HuH-7 (cell line): ENCODE measurements around the gene AGER.
A peak's percentile ranks its signal among the peaks of the same experiment; 100 is the strongest.
"Not testable (repeated sequence)": the region's sequence is repeated elsewhere in the genome, so short reads cannot be mapped to it uniquely, and the experiment has no call there.

ENCODE experiments used
- DNase-seq: peaks from one replicate; pipeline ENCODE4 v3.0.0; 2011; ENCODE audit warnings: low spot score

AGER gene

DNA sequence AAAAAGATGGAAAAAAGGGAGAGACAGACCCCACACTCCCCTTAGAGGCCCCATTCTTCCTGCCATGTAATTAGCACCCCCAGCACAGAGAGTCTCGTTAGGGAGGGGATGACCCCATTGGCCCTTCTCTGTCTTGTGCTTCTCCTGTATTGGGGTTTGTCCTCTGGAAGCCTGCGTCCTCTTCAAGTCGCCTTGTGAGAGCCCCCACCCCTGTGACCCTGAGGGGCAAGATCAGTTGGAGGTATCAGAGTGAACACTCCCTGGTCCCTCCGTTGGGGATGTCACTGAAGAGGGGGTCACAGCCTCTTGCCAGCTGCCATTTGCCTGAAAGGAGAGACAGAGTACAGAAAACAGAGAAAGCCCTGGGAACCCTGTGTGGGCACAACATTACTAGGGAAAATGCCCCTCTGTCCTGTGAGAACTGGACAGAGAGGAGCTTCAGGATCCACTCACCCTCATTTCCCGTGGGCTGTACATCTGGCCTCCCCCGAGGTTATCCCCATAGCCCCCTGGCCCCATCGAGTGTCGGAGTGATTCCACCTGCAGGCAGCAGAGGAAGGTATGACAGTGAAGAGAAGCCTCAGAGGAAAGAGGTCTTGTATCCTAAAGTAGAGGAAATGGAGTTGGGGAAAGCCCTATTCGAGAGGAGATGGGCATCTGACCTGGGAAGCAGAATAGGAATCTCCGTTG lies 2.2 kb upstream of the AGER start:
- DNase-seq = not testable (repeated sequence)

DNA sequence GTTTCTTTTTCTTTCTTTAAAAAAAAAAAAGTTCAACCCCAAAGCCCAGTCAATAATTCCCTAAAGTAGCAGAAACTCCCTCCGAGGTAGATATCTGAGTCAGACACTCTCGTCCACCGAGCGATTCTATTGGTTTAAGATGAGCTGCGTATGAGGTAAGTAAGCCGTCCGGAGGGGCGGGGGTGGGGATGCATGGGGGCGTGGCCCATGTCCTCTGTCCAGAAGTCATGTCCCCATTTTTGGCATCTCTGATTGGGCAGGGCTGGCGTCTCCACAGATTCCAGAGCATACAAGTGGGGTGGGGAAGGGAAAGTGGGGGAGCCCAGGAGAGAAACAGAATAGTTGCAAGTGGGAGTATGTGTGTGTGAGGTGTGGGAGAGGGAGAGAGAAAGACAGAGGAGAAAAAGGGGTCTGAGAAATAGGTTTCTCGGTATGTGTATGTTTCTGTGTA lies 1.7 kb upstream of the AGER start:
- DNase-seq = not testable (repeated sequence)

DNA sequence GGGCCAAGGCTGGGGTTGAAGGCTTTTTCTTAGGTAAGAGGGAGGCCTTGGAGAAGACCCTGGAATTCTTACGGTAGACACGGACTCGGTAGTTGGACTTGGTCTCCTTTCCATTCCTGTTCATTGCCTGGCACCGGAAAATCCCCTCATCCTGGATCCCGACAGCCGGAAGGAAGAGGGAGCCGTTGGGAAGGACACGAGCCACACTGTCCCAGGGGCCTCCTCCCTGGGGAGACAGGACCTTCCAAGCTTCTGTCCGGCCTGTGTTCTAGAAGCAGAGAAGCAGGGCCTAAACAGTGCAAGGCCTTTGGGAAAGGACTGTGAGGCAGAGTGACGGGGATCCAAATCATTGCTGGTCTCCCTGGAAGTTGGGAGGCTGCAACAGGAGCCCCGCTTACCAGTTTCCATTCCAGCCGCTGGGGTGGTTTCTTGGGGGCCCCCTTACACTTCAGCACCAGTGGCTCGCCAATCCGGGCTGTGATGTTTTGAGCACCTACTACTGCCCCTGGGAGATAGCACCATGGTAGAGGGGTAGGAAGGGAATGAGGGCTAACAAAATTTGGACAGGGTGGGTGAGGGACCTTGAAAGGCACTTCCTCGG lies 470 bp downstream of the AGER start:
- no peak for DNase-seq

DNA sequence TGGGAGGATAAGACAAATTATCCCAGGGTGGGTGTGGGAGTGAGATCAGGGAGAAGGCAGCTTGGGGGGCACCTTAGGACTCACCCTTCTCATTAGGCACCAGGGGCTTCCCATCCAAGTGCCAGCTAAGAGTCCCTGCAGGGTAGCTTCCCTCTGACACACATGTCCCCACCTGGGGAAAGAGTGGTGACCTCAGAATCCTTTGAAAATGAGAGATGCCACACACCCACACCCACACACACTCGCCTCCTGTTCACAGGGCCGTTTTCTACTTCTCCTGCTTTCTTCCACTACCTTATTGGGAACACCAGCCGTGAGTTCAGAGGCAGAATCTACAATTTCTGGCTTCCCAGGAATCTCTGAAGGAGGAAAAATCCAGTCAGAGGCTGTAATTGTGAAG lies 1.0 kb downstream of the AGER start:
- DNase-seq = no peak

DNA sequence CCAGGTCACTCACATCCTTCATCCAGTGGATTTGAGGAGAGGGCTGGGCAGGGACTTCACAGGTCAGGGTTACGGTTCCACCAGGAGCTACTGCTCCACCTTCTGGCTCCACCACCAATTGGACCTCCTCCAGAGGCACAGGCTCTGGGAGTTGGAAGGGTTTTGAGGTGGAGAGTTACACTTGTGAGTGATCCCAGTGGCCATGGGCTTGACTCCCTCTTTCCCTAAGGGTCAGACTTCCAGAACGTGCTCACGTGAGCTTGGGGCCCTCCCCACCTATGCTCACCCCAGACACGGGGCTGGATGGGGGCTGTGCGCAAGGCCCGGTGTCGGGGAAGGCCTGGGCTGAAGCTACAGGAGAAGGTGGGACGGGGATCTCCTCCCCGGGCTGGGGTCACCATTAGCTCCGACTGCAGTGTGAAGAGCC lies 1.5 kb downstream of the AGER start:
- no peak for DNase-seq

DNA sequence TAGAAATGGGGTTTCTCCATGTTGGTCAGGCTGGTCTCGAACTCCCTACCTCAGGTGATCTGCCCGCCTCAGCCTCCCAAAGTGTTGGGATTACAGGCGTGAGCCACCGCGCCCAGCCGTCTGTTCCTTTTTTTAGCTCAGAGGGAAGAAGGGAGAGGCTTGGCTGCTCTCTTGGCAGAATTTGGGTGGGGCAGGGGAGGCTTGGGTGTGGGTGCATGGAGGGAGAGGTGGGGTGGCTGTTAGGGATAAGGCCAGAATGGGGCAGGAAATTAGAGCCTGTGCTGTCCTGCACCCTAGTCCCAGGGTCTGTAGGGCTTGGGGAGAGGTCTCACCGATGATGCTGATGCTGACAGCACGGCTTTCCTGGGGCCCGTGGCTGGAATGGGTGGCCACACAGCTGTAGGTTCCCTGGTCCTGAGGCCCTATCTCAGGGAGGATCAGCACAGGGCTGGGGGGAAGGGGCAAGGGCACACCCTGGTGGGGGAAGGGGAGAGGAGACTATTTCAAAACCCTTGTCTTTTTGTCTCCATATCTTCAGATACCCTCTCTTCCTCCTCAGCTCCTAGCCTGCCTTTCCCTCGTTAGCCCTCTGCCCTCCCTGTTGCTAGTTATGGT lies 2.0 kb downstream of the AGER start:
- no peak for DNase-seq

DNA sequence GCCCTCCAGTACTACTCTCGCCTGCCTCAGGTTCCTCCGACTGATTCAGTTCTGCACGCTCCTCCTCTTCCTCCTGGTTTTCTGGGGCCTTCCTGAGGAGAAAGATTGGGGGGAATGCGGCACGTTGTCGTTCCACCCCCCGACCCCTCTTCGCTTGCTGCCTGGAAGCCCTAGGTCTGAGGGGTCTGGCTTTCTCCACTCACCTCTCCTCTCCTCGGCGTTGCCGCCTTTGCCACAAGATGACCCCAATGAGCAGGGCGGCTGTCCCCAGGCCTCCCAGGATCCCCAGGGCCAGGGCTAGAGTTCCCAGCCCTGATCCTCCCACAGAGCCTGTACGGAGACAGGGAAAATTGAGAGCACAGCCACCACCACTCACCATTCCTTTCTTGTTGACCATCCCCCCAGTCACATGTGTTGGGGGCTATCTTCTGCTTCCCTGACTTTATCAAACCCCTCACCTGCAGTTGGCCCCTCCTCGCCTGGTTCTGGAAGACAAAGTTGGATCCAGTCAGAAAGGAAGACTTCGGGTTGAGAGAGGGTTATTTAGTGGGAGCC lies 2.8 kb downstream of the AGER start:
- DNase-seq = no peak

DNA sequence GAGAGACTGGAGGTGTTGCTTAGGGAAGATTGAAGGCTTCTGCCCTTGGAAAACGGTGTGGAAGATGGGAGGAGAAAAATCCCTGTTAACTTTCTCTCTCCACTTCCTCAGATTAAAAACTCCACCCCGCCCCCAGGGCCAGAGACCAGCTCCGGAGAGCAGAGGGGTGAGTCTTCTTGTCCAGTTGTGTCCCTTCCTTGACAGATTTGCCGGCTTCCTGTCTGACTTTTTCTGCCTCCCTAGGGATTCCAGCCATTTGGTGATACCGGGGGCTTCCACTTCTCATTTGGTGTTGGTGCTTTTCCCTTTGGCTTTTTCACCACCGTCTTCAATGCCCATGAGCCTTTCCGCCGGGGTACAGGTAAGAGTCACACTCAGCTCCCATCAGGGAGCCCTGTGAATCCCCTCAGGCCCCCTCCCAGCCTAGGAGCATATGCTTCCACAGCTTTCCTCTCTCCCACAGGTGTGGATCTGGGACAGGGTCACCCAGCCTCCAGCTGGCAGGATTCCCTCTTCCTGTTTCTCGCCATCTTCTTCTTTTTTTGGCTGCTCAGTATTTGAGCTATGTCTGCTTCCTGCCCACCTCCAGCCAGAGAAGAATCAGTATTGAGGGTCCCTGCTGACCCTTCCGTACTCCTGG lies 4.2 kb downstream of the AGER start:
- no peak for DNase-seq

DNA sequence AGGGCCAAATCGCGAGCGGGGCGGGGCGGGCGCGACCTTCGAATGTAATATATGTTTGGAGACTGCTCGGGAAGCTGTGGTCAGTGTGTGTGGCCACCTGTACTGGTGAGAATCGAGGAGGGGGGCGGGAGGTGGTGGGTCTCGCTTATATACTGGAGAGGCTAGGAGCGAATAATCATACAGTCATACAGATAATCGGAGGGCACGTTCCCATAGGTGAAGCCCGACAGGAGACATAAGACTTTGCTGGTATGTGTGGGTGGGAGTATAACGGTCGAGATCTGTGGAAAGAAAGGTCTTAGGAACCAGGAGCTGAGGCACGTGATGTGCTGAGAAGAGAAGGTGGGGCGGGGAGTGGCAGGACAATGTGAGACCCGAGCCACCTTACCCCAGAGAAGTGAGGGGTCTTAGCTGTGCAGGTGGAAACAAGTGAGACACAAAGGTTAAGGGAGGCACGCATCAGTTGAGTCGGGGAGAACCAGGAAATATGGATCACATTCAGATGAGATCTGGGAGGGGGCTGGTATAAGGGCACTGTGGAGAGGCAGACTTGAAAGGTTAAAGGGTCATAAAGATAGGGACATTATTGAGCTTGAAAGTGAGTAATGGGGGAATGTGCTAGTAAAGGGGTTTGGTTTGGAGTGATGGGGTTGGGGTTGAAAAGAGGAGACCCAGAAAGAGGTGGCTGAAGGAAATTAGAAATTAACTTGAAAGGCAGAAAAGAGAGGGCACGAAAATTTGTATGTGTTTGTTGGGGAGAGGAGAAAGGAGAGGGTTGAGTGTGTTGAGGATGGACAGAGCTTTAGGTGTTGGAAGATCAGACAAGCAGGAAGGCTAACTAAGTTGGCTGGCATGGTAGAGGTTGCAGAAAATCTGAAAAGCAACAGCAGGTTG lies 5.3 kb downstream of the AGER start:
- DNase-seq = no peak

DNA sequence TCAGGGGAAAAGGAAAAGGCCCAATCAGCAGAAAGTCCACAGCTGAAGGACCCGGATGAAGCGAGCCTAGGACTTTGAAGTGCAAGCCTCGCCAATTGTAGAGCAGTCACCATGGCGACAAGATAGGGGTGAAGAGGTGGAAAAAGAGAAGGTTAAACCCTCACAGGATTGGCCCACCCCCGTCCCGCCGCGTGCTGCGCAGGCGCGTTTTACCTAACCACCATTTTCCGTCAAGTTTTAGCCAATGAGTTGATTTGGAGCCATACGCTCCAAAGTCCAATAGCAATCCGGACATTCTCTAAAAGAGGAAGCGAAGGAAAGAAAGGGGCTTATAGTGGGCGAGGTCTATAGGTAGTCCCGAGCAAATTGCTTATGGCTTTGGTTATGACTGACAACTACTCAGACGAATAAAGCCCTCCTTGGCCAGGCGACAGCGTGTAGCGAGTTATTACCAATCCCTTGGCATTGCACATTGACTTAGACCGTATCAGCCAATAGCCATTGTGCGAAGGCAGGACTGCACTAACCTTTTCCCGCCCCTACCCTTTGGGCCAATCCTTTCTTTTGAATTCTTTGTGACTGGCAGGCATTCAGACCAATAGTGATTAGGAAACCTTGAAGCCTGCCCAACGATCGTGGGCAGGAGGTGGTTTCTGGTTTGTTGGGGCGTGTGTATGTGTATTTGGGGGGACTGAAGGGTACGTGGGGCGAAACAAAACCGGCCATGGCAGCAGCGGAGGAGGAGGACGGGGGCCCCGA lies 6.1 kb downstream of the AGER start, which contains the start of gene RNF5:
Gene RNF5 (plus strand): TSS at position 618 of the 759 bp plus-strand sequence. CDS start 107 bp downstream, at position 725.
- DNase-seq = peak; percentile 95

DNA sequence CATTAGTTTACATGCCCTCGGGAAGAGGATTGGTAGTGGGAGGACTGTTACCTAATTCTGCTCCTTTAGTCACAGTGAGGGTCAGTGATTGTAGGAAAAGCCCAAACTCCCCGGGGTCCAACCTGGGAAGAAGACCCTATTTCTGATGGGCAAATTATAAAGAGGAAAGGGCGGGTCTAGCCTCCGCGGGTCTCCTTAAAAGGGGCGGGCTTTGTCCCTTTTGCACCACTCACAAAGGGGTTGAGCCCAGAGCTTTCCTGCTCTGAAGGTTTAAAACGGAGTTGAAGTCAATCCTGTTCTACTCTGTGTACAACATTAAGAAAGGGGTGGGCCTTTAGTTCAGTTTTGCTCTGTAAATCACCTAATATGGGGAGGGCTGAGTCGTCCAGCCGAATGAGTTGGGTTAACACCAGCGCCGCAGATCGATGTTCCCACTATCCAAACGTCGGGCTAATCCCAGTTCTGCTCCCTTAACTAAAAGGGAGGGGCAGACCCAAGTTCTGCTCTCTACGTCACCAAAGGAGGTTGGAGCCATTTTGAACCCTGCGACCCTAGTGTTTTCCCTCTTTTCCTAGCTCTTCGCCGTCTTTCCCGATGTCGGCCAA lies 6.8 kb downstream of the AGER start:
- no peak for DNase-seq

DNA sequence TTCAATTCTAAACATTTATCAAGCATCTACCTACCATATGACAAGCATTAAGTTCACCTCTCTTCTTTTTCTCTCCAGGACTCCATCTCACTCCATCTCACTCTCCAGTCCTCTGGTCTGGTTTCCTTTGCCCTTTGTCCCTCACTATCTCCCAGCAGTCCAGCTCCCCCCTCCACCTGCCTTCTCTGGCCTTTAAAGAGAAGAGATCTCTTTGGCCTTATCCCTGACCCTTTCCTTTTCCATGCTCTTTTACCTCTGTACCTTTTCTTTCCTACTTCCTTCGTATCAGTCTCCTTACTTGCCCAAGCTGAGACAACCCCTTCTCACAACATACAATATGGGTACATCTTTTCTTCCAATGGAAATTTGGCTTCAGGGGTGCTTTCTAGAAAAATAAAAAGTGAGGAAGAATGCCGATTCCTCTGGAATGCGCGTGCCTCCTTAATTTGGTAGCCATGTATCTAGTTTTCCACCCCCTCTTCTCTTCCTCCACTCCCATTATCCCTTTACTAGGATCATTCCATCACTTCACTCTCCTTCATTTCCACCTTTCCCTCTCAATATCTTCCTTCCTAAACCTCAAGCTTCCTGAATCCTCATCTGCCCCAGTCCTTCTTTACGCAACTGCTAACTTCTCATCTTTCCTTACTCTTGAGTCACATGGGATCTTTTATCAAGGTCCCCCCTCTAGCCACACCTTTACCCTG lies 7.4 kb downstream of the AGER start:
- no peak for DNase-seq

DNA sequence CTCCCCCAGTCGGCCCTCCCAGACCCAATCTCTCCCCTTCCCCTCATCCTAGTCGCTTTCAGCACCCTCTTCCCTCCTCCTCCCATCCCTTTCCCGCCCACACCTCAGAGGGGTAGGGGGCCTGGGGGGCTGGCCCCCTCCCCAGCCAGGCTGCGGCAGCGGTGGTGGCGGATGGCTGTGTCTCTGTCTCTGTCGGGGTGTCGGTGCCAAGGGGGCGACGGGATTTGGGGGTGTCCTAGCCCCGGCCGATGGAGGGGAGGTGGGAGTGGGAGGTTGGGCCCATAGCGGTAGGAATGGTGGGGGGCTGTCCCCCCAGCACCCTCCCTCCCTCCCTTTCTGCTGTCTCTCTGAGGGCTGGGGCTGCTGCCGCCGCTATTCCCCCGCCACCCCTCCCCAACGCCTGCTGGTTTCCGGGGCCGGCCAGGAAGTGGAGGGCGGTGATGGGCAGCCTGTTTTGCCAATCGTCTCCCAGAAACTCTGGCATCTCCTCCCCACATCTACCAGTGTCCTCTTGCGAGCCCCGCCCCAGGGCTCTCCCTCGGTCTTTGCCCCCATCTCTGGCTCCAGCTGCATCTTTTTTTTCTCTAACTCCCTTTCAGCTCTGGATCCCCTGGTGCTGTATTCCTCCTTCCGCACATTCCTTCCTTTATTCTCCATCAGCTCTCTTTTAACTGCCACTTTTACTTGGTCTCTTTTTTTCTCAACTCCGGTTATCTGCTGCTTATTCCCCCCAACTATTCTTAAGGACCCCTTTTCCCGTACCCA lies 8.2 kb downstream of the AGER start, which contains the start of gene AGPAT1:
Gene AGPAT1 (minus strand): TSS at position 374 of the 765 bp plus-strand sequence. CDS start 4,588 bp downstream, outside the sequence.
- peak; percentile 93 for DNase-seq

DNA sequence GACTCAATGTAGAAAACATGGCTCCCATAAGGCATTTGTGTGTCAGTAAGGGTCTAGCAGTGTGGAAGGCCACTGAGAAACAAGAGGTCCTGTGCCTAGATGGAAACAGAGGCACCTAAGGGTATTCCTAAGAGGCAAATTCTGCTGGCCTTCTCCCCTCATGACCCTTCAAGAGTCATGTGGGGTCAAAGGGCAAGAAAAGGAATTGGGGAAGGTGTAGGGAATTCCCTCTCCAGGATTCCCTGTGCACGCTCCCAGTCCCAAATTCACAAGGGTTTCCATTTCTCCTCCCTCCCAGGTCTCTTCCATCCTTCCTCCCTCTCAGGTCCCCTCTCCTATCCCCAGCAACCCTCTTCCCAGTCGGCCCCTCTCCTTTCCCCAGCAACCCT lies 8.7 kb downstream of the AGER start:
- no peak for DNase-seq

DNA sequence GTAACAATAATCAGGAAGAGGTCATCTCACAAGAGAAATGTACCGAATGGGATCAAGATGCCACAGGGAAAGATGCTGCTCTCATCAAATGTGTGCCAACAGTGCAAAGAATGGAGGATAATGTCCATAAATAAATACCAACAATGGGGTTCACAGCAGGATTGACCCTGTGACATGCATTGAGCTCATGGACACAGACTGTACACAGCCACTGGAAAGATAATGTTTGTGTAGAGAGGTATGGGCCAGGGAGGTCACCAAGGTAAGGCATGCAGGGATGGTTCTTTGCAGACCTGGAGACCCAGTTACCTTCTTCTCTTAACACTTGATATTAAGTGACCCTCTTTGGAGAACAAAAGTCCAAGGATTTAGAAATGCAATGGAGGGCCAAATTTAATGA lies 9.6 kb downstream of the AGER start:
- DNase-seq = no peak

DNA sequence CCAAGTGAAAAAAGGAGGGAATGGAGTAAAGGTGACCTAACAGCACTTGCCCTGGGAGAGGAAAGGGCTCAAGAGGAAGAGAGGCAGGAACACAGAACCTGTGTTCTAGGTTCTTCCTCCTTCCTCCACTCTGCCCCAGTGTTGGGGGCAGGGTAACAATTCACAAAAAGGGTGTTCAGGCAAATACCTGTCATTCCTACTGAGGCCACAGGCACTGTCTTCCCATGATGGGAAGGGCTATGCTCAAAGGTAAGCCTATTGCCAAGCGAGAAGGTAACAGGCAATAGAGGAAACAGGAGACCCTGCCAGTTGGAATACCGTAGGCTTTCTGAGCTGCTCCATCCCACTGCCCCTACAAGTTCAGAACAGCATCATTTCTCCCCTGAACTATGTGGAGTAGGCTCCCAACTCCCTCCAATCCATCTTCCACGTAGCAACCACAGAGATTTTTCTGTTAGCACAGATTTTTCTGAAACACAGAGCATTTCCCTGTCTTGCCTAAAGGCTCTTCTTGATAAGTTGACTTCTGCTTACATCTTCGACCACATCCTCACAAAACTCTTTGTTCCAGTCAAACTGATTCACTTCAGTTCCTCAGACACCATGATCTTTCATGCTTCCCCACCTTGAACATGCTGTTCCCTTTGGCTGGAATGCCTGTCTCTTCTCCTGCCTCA lies 10.9 kb downstream of the AGER start:
- no peak for DNase-seq

DNA sequence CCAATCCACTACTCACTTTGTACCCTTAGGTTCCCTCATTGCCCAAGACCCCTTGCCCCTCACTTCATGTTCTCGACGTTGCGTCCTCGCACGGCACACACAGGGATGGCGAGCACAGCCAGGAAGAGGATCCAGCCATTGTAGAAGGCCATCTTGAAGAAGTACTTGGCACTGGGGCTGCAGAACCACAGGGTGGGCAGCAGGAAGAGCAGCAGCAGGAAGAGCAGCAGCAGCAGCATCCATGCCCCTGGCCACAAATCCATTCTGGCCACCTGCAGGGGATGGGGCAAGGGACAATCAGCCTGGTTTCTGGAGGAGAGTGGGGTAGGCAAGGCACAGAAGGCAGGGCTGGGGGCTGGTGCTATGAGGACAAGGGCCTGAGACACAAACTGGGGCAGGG lies 12.8 kb downstream of the AGER start:
- DNase-seq = no peak

DNA sequence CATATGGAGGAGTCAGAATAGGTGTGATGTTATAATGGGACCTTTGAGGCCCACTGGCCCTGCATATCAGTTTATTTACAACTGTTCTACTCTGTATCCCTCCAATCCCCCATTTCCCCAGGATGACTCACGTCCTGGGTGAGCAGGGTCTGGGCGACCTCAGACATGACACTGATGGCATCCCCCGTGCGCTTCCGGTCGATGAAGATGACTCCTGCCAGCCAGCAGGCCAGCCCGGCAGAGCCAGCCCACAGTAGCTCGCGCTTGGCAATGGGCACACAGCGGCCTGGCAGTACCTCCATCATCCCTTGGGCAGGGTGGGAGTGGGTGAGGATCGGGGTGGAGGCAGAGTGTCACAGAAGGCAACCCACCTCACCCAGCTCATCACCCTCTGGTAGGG lies 13.8 kb downstream of the AGER start:
- no peak for DNase-seq
